Lower lobe of right lung (tissue), 2 donors: ENCODE results near the gene S100A12. TPM values are rescaled to one million over a fixed set of nuclear protein-coding genes. Genes with fewer than 3 reads are reported as not detected.
"Not testable (repeated sequence)": the region's sequence is repeated elsewhere in the genome, so short reads cannot be mapped to it uniquely, and the experiment has no call there.

Experiments used
- ATAC-seq, 2 donors: fragments of 200-7000 bp; cut with Tn5 transposase; one replicate each; pipeline ENCODE4 v1.9.1; 2020 to 2022; ENCODE audit warnings: mild to moderate bottlenecking in 2 of 2, moderate library complexity in 2 of 2
- DNase-seq: peaks from one replicate; pipeline ENCODE4 v3.0.0-alpha.2; 2020
- H3K27ac ChIP-seq: fragments of 200-600 bp; one replicate; pipeline ENCODE4 v1.8.0; 2022
- H3K27me3 ChIP-seq: fragments of 200-600 bp; one replicate; pipeline ENCODE4 v1.8.0; 2022; ENCODE audit warnings: low read depth
- H3K36me3 ChIP-seq: fragments of 200-600 bp; one replicate; pipeline ENCODE4 v1.8.0; 2022; ENCODE audit warnings: mild to moderate bottlenecking
- H3K4me1 ChIP-seq: fragments of 200-600 bp; one replicate; pipeline ENCODE4 v1.8.0; 2022
- H3K4me3 ChIP-seq: fragments of 200-600 bp; one replicate; pipeline ENCODE4 v1.8.0; 2022; ENCODE audit warnings: mild to moderate bottlenecking
- H3K9me3 ChIP-seq: fragments of 200-600 bp; one replicate; pipeline ENCODE4 v1.8.0; 2022
- intact Hi-C: fragments of 100-400 bp; cut with DNase I; formaldehyde crosslinking; loops from one replicate; pipeline ENCODE4 v1.11.0; 2022
- total RNA-seq: library from RNA; stranded (reverse); fragmentation: NEBNext Ultra II Directional; extraction: Animal tissue kit (Norgen Biotek cat#: 25700); gene quantifications from one replicate; pipeline ENCODE4 v1.2.1, GENCODE V29; 2021
- TF ChIP-seq, protein P1 (sequence below): fragments of 200-600 bp; IDR thresholded peaks from one replicate; pipeline ENCODE4 v1.8.0; 2022; ENCODE audit warnings: antibody characterized with exemption, mild to moderate bottlenecking
- donor health status: DM: no; HTN: yes; CAD: no; lungs with severe emphysema.

The S100A12 gene
- total RNA-seq, 1 donor from 2014 or later: 54.9 TPM

DNA sequence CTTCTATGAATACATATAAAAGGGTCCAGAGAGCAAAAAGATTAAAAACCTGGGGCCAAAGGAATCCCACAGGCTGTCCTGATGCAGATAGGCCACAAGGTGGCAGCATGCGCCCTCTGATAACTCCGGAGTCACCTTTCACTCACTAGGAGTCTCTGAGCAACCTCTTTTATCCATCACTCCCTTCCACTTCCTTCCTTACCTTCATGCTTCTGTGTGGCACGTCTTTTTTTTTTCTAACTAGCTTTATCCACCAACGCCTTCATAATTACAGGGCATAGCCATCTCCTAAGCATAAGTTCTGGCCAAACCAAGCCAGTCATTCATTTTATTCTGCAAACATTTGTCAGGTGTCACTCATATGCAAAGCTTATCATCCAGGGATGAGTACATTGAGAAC is 22.9 kb downstream of the S100A12 start:
- ATAC-seq: peak; percentile 74 to 82
- H3K4me3 ChIP-seq: no peak overlapping the region
- intact Hi-C loops: no loop called here
- TF ChIP-seq, protein P1, sequence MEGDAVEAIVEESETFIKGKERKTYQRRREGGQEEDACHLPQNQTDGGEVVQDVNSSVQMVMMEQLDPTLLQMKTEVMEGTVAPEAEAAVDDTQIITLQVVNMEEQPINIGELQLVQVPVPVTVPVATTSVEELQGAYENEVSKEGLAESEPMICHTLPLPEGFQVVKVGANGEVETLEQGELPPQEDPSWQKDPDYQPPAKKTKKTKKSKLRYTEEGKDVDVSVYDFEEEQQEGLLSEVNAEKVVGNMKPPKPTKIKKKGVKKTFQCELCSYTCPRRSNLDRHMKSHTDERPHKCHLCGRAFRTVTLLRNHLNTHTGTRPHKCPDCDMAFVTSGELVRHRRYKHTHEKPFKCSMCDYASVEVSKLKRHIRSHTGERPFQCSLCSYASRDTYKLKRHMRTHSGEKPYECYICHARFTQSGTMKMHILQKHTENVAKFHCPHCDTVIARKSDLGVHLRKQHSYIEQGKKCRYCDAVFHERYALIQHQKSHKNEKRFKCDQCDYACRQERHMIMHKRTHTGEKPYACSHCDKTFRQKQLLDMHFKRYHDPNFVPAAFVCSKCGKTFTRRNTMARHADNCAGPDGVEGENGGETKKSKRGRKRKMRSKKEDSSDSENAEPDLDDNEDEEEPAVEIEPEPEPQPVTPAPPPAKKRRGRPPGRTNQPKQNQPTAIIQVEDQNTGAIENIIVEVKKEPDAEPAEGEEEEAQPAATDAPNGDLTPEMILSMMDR: peak; percentile 93
- H3K4me1 ChIP-seq: peaks cover 4% of the 10 kb centered on the region
- H3K36me3 ChIP-seq: no peaks in the 10 kb centered on the region
- no peak overlapping the region for H3K27ac ChIP-seq
- H3K9me3 ChIP-seq: no peaks in the 10 kb centered on the region
- peak; percentile 79 for DNase-seq
- peaks cover 18% of the 10 kb centered on the region for H3K27me3 ChIP-seq

DNA sequence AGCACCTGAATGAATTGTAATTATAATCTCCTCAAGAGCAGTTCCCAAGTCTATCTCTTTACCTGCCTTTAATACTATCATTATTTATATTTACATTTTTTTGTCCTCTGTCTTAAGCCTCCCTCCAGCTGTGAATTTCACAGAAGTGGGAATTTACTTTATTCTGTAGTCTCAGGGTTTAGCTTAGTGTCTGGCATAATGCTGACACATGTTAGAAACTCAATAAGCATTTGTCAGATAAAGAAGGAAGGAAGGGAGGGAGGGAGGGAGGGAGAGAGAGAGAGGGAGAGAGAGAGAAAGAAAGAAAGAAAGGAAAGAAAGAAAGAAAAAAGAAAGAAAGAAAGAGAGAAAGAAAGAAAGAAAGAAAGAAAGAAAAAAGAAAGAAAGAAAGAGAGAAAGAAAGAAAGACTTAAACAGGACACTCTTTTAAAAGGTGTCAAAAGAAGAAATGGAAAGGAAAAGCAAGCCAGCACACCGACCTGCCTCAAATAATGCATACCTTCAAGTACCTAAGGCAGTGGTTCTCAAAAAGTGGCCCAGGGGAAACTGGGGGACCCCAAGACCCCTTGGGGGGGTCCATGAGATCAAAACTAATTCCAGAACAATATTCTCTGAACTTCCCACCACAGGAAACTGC is 25.0 kb downstream of the S100A12 start:
- TF ChIP-seq, protein P1: no peak
- Histone ChIP-seq H3K27me3 (peaks cover 28% of the 10 kb centered on the region), H3K4me1 (peaks cover 7% of the 10 kb centered on the region), H3K9me3 (no peaks in the 10 kb centered on the region), H3K36me3 (no peaks in the 10 kb centered on the region), H3K27ac (no peak overlapping the region), H3K4me3 (no peak overlapping the region)
- DNase-seq (no peak), ATAC-seq (no peak)
- intact Hi-C loops: no loop called here

DNA sequence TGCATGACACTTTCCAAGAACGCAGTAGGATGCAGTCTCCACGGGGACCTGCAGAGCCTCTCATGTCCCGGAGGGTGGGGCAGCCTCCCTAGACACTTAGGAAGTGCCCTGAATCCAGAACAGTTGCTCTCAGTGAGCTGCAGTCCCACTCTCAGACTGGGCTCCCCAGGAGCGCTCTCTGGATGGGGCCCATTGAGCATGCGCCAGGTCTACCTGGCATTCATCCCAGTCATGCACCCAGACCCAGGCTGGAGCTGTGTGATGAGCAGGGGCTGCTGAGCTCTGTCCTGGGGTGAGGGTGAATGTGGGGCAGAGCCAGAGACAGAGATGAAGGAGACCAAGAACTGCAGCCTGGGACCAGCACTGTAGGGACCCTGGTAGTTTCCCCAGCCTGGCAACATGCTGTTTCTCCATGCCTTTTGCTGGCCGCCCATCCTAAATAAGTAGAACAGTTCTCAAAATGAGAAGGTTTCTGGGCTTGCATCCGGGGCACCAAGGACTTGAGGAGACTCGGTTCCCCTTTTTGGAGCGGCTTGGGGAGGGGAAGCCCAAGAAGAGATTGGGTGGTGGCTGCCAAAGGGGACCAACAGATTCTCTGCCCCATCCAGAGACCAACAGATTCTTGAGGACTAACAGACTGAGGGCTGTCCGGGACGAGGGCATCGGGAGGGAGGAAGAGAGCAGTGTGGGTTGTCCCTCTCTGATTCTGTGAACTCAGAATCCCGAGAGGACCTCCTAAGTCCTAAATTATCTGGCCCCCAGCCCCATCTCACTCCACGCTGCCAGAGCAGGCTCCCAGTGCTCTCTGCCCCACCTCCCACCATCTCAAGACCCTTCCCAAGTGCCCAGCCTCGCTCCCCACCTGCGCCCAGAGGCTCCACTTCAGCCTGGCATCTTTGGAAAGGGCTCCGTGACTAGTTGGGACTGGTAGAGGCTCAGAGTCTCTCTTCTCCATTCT is 25.8 kb downstream of the S100A12 start:
- no peaks in the 10 kb centered on the region for H3K36me3 ChIP-seq
- no peak overlapping the region for H3K27ac ChIP-seq
- DNase-seq (no peak), ATAC-seq (no peak)
- H3K27me3 ChIP-seq: peaks cover 28% of the 10 kb centered on the region
- H3K4me1 ChIP-seq: peaks cover 15% of the 10 kb centered on the region
- TF ChIP-seq, protein P1: no peak
- H3K4me3 ChIP-seq: no peak overlapping the region
- no peaks in the 10 kb centered on the region for H3K9me3 ChIP-seq
- intact Hi-C loops: no loop called here

GRCh38 chr1:153348511-153349362 is 26.7 kb downstream of the S100A12 start, which contains the start of gene PGLYRP4:
Gene PGLYRP4, minus strand, starts transcription at chr1:153348841. Its CDS starts 909 bp downstream, at chr1:153347932.
- ATAC-seq (no peak), DNase-seq (no peak)
- TF ChIP-seq, protein P1: no peak
- Histone ChIP-seq H3K9me3 (no peaks in the 10 kb centered on the region), H3K27me3 (peaks cover 28% of the 10 kb centered on the region), H3K36me3 (no peaks in the 10 kb centered on the region), H3K27ac (no peak within 1 kb of the TSS), H3K4me1 (peaks cover 23% of the 10 kb centered on the region), H3K4me3 (no peak within 1 kb of the TSS)
- intact Hi-C loops: no loop called here

DNA sequence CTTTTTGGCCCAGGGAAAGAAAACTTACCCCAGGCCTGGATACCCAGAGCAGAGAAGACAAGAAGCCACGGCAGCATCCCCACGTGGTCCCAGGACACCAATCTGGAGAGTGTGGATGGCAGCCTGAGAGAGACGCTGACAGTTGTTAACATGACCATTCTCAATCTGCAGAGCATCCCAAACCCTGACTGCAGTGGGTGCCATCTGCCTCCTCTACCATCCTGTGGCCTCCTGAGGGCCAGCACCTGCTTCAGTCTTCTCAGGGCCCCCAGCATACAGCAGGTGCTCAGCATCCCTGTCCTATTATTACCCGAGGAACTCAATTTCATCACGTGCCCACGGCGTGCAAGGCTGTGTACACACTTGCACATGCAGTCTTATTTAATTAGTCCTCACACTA is 27.6 kb downstream of the S100A12 start:
- H3K27ac ChIP-seq: no peak overlapping the region
- TF ChIP-seq, protein P1: no peak
- H3K4me1 ChIP-seq: peaks cover 23% of the 10 kb centered on the region
- intact Hi-C loops: no loop called here
- H3K9me3 ChIP-seq: no peaks in the 10 kb centered on the region
- H3K27me3 ChIP-seq: peaks cover 28% of the 10 kb centered on the region
- no peaks in the 10 kb centered on the region for H3K36me3 ChIP-seq
- DNase-seq (no peak), ATAC-seq (no peak)
- no peak overlapping the region for H3K4me3 ChIP-seq

GRCh38 chr1:153347049-153347448 is 28.4 kb downstream of the S100A12 start:
- H3K36me3 ChIP-seq, DNase-seq, H3K27ac ChIP-seq, ATAC-seq, intact Hi-C loops, H3K4me3 ChIP-seq, H3K9me3 ChIP-seq: not testable (repeated sequence)
- Histone ChIP-seq H3K4me1 (peaks cover 23% of the 10 kb centered on the region), H3K27me3 (peaks cover 28% of the 10 kb centered on the region)
